Endothelial cell of umbilical vein (primary cell): ENCODE data around the gene MRPL58.

Experiments used
- JUN ChIP-seq: IDR thresholded peaks from 2 replicates; pipeline ENCODE4 v1.6.1; 2011; ENCODE audit warnings: borderline replicate concordance, low read depth; ENCODE audit not compliant: insufficient read length, insufficient read depth
- POLR2A ChIP-seq: IDR thresholded peaks from 2 replicates; pipeline ENCODE4 v1.6.1; 2012; ENCODE audit warnings: low read depth, mild to moderate bottlenecking, control low read depth, low read length
- POLR2AphosphoS5 ChIP-seq: IDR thresholded peaks from 2 replicates; pipeline ENCODE4 v1.6.1; 2012; ENCODE audit warnings: low read depth, mild to moderate bottlenecking, control low read depth, low read length, moderate library complexity; ENCODE audit not compliant: insufficient read depth
- TF ChIP-seq, protein P1 (sequence below), 2 donors: IDR thresholded peaks; 1 replicate in 1 of 2; 2 replicates in 1 of 2; pipeline ENCODE4 v1.5.1; 2011; ENCODE audit warnings: low read length in 2 of 2, mild to moderate bottlenecking in 2 of 2, moderate library complexity in 2 of 2, control low read depth in 1 of 2, inconsistent platforms in 1 of 2, low read depth in 1 of 2; ENCODE audit not compliant: insufficient read depth in 1 of 2; ENCODE audit errors: extremely low read depth in 1 of 2
- TF ChIP-seq, protein P2 (sequence below): IDR thresholded peaks from 2 replicates; pipeline ENCODE4 v1.6.1; 2011; ENCODE audit not compliant: insufficient read depth, insufficient read length

DNA sequence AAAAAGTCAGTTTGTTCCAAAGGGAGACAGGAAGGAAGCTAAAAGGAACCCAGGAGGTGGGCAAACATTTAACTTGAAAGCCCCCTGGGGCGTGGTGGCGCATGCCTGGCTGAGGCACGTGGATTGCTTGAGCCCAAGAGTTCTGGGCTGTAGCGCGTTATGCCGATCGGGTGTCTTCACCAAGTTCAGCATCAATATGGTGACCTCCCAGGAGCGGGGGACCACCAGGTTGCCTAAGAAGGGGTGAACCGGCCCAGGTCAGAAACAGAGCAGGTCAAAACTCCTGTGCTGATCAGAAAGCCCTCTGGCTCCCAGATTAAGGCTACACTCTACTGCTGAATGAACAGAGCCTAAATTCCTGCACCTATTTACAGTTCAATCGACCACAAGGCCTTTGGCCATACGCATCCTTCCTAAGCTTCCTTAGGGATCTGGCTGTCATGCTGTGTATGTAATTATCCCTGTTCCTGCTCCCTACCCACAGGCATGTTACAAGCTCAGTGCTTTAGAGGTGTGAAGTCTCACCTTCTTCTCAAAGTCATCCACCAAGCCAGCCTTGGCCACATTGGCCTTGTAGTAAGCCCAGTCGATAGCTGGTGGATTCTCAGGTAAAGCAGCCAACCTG lies 29.3 kb downstream of the MRPL58 start:
- TF ChIP-seq POLR2A (no peak), POLR2AphosphoS5 (no peak), JUN (no peak)
- TF ChIP-seq, protein P1, sequence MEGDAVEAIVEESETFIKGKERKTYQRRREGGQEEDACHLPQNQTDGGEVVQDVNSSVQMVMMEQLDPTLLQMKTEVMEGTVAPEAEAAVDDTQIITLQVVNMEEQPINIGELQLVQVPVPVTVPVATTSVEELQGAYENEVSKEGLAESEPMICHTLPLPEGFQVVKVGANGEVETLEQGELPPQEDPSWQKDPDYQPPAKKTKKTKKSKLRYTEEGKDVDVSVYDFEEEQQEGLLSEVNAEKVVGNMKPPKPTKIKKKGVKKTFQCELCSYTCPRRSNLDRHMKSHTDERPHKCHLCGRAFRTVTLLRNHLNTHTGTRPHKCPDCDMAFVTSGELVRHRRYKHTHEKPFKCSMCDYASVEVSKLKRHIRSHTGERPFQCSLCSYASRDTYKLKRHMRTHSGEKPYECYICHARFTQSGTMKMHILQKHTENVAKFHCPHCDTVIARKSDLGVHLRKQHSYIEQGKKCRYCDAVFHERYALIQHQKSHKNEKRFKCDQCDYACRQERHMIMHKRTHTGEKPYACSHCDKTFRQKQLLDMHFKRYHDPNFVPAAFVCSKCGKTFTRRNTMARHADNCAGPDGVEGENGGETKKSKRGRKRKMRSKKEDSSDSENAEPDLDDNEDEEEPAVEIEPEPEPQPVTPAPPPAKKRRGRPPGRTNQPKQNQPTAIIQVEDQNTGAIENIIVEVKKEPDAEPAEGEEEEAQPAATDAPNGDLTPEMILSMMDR (IDR thresholded peaks at IDR 0.05; ENCODE audit: extremely low read depth in 1 of 2, insufficient read depth in 1 of 2, low read depth in 1 of 2, low read length in 2 of 2) = no peak
- TF ChIP-seq, protein P2, sequence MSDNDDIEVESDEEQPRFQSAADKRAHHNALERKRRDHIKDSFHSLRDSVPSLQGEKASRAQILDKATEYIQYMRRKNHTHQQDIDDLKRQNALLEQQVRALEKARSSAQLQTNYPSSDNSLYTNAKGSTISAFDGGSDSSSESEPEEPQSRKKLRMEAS = no peak
